Spleen (tissue), 11 donors: ENCODE data around the gene SUPT5H. TPM values are rescaled to one million over a fixed set of nuclear protein-coding genes. Genes with fewer than 3 reads are reported as not detected.
A peak's percentile ranks its signal among the peaks of the same experiment; 100 is the strongest.

Experiments
- DNase-seq: peaks from one replicate; pipeline ENCODE4 v3.0.0-alpha.2; 2020
- H3K27ac ChIP-seq, 8 donors: fragments of 200-600 bp; sonication (generic) in 7 of 8; 1 replicate in 4 of 8; 2 replicates in 4 of 8; pipeline versions ENCODE4 v1.5.0 to v1.8.0; 2016 to 2021; ENCODE audit warnings: inconsistent platforms in 4 of 8, mild to moderate bottlenecking in 4 of 8, moderate library complexity in 1 of 8
- H3K27me3 ChIP-seq, 7 donors: fragments of 200-600 bp; sonication (generic) in 6 of 7; replicated peaks in 1 of 7; 1 replicate in 4 of 7; 2 replicates in 3 of 7; pipeline versions ENCODE4 v1.5.0 to v1.8.0; 2016 to 2021; ENCODE audit warnings: inconsistent platforms in 3 of 7, mild to moderate bottlenecking in 1 of 7
- H3K36me3 ChIP-seq, 6 donors: fragments of 200-600 bp; sonication (generic) in 5 of 6; 1 replicate in 4 of 6; 2 replicates in 2 of 6; pipeline versions ENCODE4 v1.5.0 to v1.8.0; 2016 to 2021; ENCODE audit warnings: inconsistent platforms in 2 of 6
- H3K4me1 ChIP-seq, 6 donors: fragments of 200-600 bp; sonication (generic) in 5 of 6; 1 replicate in 3 of 6; 2 replicates in 3 of 6; pipeline versions ENCODE4 v1.5.0 to v1.8.0; 2016 to 2021; ENCODE audit warnings: inconsistent platforms in 3 of 6
- H3K4me3 ChIP-seq, 8 donors: fragments of 200-600 bp; sonication (generic) in 7 of 8; 1 replicate in 4 of 8; 2 replicates in 4 of 8; pipeline versions ENCODE4 v1.5.0 to v1.8.0; 2016 to 2021; ENCODE audit warnings: inconsistent platforms in 4 of 8, mild to moderate bottlenecking in 4 of 8, moderate library complexity in 2 of 8
- H3K9me3 ChIP-seq, 8 donors: fragments of 200-600 bp; sonication (generic) in 7 of 8; 1 replicate in 4 of 8; 2 replicates in 4 of 8; pipeline versions ENCODE4 v1.5.0 to v1.8.0; 2016 to 2021; ENCODE audit warnings: inconsistent platforms in 4 of 8
- CTCF ChIP-seq, 11 experiments: fragments of 200-600 bp in 7 of 11; fragments of 450-650 bp in 4 of 11; sonication (generic) in 4 of 11; IDR thresholded peaks in 8 of 11; conservative IDR thresholded peaks in 3 of 11; 1 replicate in 7 of 11; 2 replicates in 4 of 11; pipeline versions ENCODE4 v1.4.0 to v1.8.0; 2016 to 2021; ENCODE audit warnings: antibody characterized with exemption in 11 of 11, inconsistent platforms in 4 of 11, mild to moderate bottlenecking in 1 of 11
- POLR2A ChIP-seq, 3 donors: fragments of 450-650 bp; IDR thresholded peaks; one replicate each; pipeline ENCODE4 v1.5.1; 2017; ENCODE audit warnings: antibody characterized with exemption in 3 of 3, mild to moderate bottlenecking in 1 of 3
- POLR2AphosphoS5 ChIP-seq, 3 donors: sonication (generic); formaldehyde crosslinking; IDR thresholded peaks; one replicate each; pipeline ENCODE4 v1.5.1; 2017; ENCODE audit warnings: antibody characterized with exemption in 3 of 3
- WGBS, 5 donors: extraction: QIAGEN DNeasy Blood & Tissue Kit in 3 of 5; methylation state at CpG; one replicate each; pipeline versions ENCODE4 v1.1.5 to v1.1.7; 2013 to 2018; 5-methylcytosine and 5-hydroxymethylcytosine counted together
- intact Hi-C: fragments of 100-400 bp; cut with DNase I; formaldehyde crosslinking; loops from one replicate; pipeline ENCODE4 v1.15.0; 2023; ENCODE audit warnings: low total_unique reads
- polyA plus RNA-seq, 3 donors: library from polyadenylated mRNA; stranded (reverse); fragments of 200-250 nt; gene quantifications; one replicate each; pipeline ENCODE4 v1.2.1, GENCODE V29; 2013
- total RNA-seq, 7 donors: library from RNA; depleted of rRNA in 3 of 7; stranded (reverse); fragments of >200 nt in 3 of 7; fragmentation: NEBNext Ultra II Directional in 4 of 7; extraction: Animal tissue kit (Norgen Biotek cat#: 25700) in 4 of 7; gene quantifications; one replicate each; pipeline versions ENCODE4 v1.1.0 to v1.2.1, GENCODE V29; 2016 to 2021
- donor health status: healthy with polysubstance abuse.
- donor health status: DM: no; HTN: no; CAD: no; lungs with moderate emphysema.
- donor health status: DM: no; HTN: no; CAD: no.
- donor health status: Bipolar disorder and iron deficiency.
- donor health status: healthy.
- donor health status: DM: no; HTN: no; CAD: no.
- donor health status: DM: yes; HTN: yes; CAD: no.

SUPT5H gene
- total and polyA plus RNA-seq, 10 donors = 95.8 to 225 (median 109) TPM

GRCh38 chr19:39470724-39471339, 25.4 kb downstream of the SUPT5H start:
- no peak overlapping the region for H3K27ac ChIP-seq
- H3K36me3 ChIP-seq = peaks cover 8 to 100% (median 98%) of the 10 kb centered on the region in 6 donors
- DNase-seq = no peak
- no peak overlapping the region for H3K4me3 ChIP-seq
- H3K9me3 ChIP-seq = no peaks in the 10 kb centered on the region
- WGBS, 5 donors = 82 to 93% (median 89%) methylated on average over 6 to 7 of the region's 7 CpGs
- H3K4me1 ChIP-seq = no peaks in the 10 kb centered on the region
- intact Hi-C loops = no loop called here
- TF ChIP-seq POLR2A (IDR thresholded peaks at IDR 0.05) (no peak), CTCF (IDR thresholded peaks at IDR 0.05 in 8 of 11, conservative IDR thresholded peaks at IDR 0.05 in 3 of 11) (no peak), POLR2AphosphoS5 (IDR thresholded peaks at IDR 0.05) (no peak)
- no peaks in the 10 kb centered on the region for H3K27me3 ChIP-seq

- TF ChIP-seq POLR2AphosphoS5 (IDR thresholded peaks at IDR 0.05) = no peak
- TF ChIP-seq CTCF (IDR thresholded peaks at IDR 0.05 in 8 of 11, conservative IDR thresholded peaks at IDR 0.05 in 3 of 11) = no peak
- no peak for TF ChIP-seq POLR2A (IDR thresholded peaks at IDR 0.05)
- H3K27ac ChIP-seq = no peak overlapping the region
- 72 to 76% (median 73%) methylated on average over 4 to 8 of the region's 8 CpGs for WGBS, 5 donors
- no peaks in the 10 kb centered on the region for H3K27me3 ChIP-seq
- H3K9me3 ChIP-seq = no peaks in the 10 kb centered on the region
- H3K36me3 ChIP-seq = peaks cover 8 to 100% (median 93%) of the 10 kb centered on the region in 6 donors
- DNase-seq = no peak
- intact Hi-C loops = no loop called here
- H3K4me1 ChIP-seq = no peaks in the 10 kb centered on the region
- no peak overlapping the region for H3K4me3 ChIP-seq
Measured at GRCh38 chr19:39471756-39472536, 26.6 kb downstream of the SUPT5H start.

GRCh38 chr19:39472746-39473442, 27.5 kb downstream of the SUPT5H start:
- intact Hi-C loops = no loop called here
- Histone ChIP-seq H3K36me3 (peaks cover 8 to 96% (median 85%) of the 10 kb centered on the region in 6 donors), H3K27ac (no peak overlapping the region), H3K9me3 (no peaks in the 10 kb centered on the region), H3K4me1 (no peaks in the 10 kb centered on the region), H3K4me3 (no peak overlapping the region), H3K27me3 (no peaks in the 10 kb centered on the region)
- DNase-seq = no peak
- WGBS, 5 donors = 89 to 93% (median 92%) methylated on average over 25 to 32 of the region's 32 CpGs
- no peak for TF ChIP-seq POLR2A (IDR thresholded peaks at IDR 0.05)
- peak in 1 of 3 donors; percentile 61 for TF ChIP-seq POLR2AphosphoS5 (IDR thresholded peaks at IDR 0.05)
- no peak for TF ChIP-seq CTCF (IDR thresholded peaks at IDR 0.05 in 8 of 11, conservative IDR thresholded peaks at IDR 0.05 in 3 of 11)
